ENCODE results near the gene PGAM1. TPM values are rescaled to one million over a fixed set of nuclear protein-coding genes. Genes with fewer than 3 reads are reported as not detected.

Gene PGAM1
- total RNA-seq, 1 experiment from 2014 or later: 497 TPM

DNA sequence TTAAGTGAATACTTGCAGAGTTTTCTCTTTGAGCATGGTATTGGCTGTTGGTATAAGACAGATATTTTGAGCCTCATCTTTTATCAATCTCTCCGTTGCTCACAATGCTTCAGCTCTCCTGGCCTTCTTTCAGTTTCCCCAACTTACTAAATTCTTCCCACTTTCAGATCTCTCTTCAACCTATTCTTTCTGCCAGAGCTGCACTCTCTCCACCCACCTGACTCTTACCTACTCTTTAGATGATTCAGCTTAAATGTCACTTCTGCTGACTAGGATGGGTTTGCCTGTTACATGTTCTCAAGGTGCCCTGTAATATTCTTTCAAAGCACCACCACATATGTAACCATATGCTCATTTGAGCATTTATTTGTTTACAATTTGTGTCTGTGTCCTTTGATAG, 18.2 kb downstream of the PGAM1 start:
- no peaks in the 10 kb centered on the region for H3K9me2 ChIP-seq (ENCODE audit: insufficient read depth)
- no peaks in the 10 kb centered on the region for H3K9me3 ChIP-seq (ENCODE audit: control insufficient read depth in 1 of 2, insufficient read depth in 1 of 2, low read depth in 1 of 2, low read length in 2 of 2)
- no peak overlapping the region for H3K27ac ChIP-seq (ENCODE audit: low read depth, low read length)
- intact Hi-C loops (cut with micrococcal nuclease): no loop called here
- H3K4me1 ChIP-seq (ENCODE audit: control insufficient read depth in 1 of 2, insufficient read depth in 2 of 2, low read length in 2 of 2): peaks cover 10 to 21% of the 10 kb centered on the region in 2 experiments
- ATAC-seq (no peak), DNase-seq (ENCODE audit: low read depth, low spot score) (no peak)
- H3K4me3 ChIP-seq (replicated peaks in 1 of 2; ENCODE audit: low read depth in 1 of 2, low read length in 2 of 2): no peak overlapping the region; a peak in 1 of 4 replicates
- H2AFZ ChIP-seq (ENCODE audit: low read depth, low read length, poor library complexity, severe bottlenecking): no peak overlapping the region
- H3K36me3 ChIP-seq (ENCODE audit: control insufficient read depth in 1 of 2, insufficient read depth in 2 of 2, low read length in 2 of 2): peaks cover 0 to 8% of the 10 kb centered on the region in 2 experiments; a peak in 1 of 4 replicates
- no peaks in the 10 kb centered on the region for H3K27me3 ChIP-seq (ENCODE audit: insufficient read depth, low read length)
- no TSS peak for BruUV-seq (replicated peaks)
- ChIA-PET RAD21 (ENCODE audit: low non-redundant PET in 1 of 2, low total read pairs in 2 of 2, uncharacterized antibody in 2 of 2, unreplicated experiment in 2 of 2) (no interaction called here), POLR2A (no interaction called here), CTCF (no interaction called here)
- H3K79me2 ChIP-seq (ENCODE audit: insufficient read depth, low read length): peaks cover 53% of the 10 kb centered on the region
- TF ChIP-seq CBX3 (IDR thresholded peaks at IDR 0.05; ENCODE audit: low read depth) (no peak), EZH2 (IDR thresholded peaks at IDR 0.05) (no peak), SP1 (IDR thresholded peaks at IDR 0.05; ENCODE audit: low read depth) (no peak)
- TF ChIP-seq, protein P1, sequence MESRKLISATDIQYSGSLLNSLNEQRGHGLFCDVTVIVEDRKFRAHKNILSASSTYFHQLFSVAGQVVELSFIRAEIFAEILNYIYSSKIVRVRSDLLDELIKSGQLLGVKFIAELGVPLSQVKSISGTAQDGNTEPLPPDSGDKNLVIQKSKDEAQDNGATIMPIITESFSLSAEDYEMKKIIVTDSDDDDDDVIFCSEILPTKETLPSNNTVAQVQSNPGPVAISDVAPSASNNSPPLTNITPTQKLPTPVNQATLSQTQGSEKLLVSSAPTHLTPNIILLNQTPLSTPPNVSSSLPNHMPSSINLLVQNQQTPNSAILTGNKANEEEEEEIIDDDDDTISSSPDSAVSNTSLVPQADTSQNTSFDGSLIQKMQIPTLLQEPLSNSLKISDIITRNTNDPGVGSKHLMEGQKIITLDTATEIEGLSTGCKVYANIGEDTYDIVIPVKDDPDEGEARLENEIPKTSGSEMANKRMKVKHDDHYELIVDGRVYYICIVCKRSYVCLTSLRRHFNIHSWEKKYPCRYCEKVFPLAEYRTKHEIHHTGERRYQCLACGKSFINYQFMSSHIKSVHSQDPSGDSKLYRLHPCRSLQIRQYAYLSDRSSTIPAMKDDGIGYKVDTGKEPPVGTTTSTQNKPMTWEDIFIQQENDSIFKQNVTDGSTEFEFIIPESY (IDR thresholded peaks at IDR 0.05; ENCODE audit: extremely low read depth, insufficient replicate concordance, low read length): no peak
- H3K9ac ChIP-seq (ENCODE audit: low read length): no peak overlapping the region
- H3K4me2 ChIP-seq (ENCODE audit: low read length): peak overlapping the region; percentile 87
- H4K20me1 ChIP-seq (ENCODE audit: insufficient read depth): no peaks in the 10 kb centered on the region

DNA sequence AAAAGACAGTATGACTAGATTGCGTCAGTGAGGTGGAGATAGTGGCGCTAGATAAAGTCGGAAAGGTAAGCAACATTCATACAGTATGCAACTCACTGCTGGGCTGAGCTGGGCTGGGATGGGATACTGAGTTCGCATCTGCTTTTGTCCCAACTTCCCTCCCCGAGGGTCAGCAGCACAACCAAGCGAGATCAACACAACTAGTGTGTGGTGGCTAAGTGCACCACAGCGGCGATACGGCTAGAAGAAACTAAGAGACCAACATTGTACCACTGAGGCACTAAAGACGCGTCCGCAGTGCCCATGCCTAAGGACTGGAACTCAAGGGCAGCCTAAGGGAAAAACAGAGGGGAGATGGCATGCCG, 19.3 kb downstream of the PGAM1 start:
- no peak for DNase-seq (ENCODE audit: low read depth, low spot score)
- intact Hi-C loops (cut with micrococcal nuclease): loop anchor here (5.0 kb wide), 1 partner anchor 52 kb away; the partner anchor contains the start of genes MMS19 and UBTD1
- BruUV-seq (replicated peaks): TSS peak; percentile 69
- H3K9ac ChIP-seq (ENCODE audit: low read length): peak overlapping the region; percentile 79
- ChIA-PET CTCF (no interaction called here), RAD21 (ENCODE audit: low non-redundant PET in 1 of 2, low total read pairs in 2 of 2, uncharacterized antibody in 2 of 2, unreplicated experiment in 2 of 2) (no interaction called here), POLR2A (no interaction called here)
- ATAC-seq: peak; percentile 6
- peak overlapping the region; percentile 42 for H2AFZ ChIP-seq (ENCODE audit: low read depth, low read length, poor library complexity, severe bottlenecking)
- peak overlapping the region; percentile 88 to 90 for H3K4me3 ChIP-seq (replicated peaks in 1 of 2; ENCODE audit: low read depth in 1 of 2, low read length in 2 of 2)
- peaks cover 10 to 21% of the 10 kb centered on the region in 2 experiments for H3K4me1 ChIP-seq (ENCODE audit: control insufficient read depth in 1 of 2, insufficient read depth in 2 of 2, low read length in 2 of 2)
- H3K4me2 ChIP-seq (ENCODE audit: low read length): peak overlapping the region; percentile 87
- no peaks in the 10 kb centered on the region for H3K9me2 ChIP-seq (ENCODE audit: insufficient read depth)
- H4K20me1 ChIP-seq (ENCODE audit: insufficient read depth): no peaks in the 10 kb centered on the region
- H3K79me2 ChIP-seq (ENCODE audit: insufficient read depth, low read length): peaks cover 59% of the 10 kb centered on the region
- H3K27ac ChIP-seq (ENCODE audit: low read depth, low read length): peak overlapping the region; percentile 44
- H3K36me3 ChIP-seq (ENCODE audit: control insufficient read depth in 1 of 2, insufficient read depth in 2 of 2, low read length in 2 of 2): 0 out of 4 replicates have a peak, but pooled peaks cover 0 to 5% of the 10 kb centered on the region in 2 experiments
- H3K27me3 ChIP-seq (ENCODE audit: insufficient read depth, low read length): no peaks in the 10 kb centered on the region
- no peaks in the 10 kb centered on the region for H3K9me3 ChIP-seq (ENCODE audit: control insufficient read depth in 1 of 2, insufficient read depth in 1 of 2, low read depth in 1 of 2, low read length in 2 of 2)
- TF ChIP-seq, protein P1 (IDR thresholded peaks at IDR 0.05; ENCODE audit: extremely low read depth, insufficient replicate concordance, low read length): no peak
- TF ChIP-seq EGR1 (IDR thresholded peaks at IDR 0.05; ENCODE audit: low read depth) (no peak), SRF (IDR thresholded peaks at IDR 0.05; ENCODE audit: low read depth) (no peak), EZH2phosphoT487 (IDR thresholded peaks at IDR 0.05; ENCODE audit: borderline replicate concordance) (no peak), ELF1 (IDR thresholded peaks at IDR 0.05; ENCODE audit: borderline replicate concordance, low read depth) (no peak), CBX3 (IDR thresholded peaks at IDR 0.05; ENCODE audit: low read depth) (no peak), JUND (IDR thresholded peaks at IDR 0.05) (no peak), EZH2 (IDR thresholded peaks at IDR 0.05) (no peak), TCF7L2 (IDR thresholded peaks at IDR 0.05; ENCODE audit: borderline replicate concordance, extremely low read depth, insufficient read depth, insufficient read length) (no peak), ZNF274 (IDR thresholded peaks at IDR 0.05; ENCODE audit: low read depth, low read length) (no peak), SP1 (IDR thresholded peaks at IDR 0.05; ENCODE audit: low read depth) (no peak), YY1 (IDR thresholded peaks at IDR 0.05; ENCODE audit: extremely low read depth, insufficient replicate concordance, low read depth, low read length) (no peak)
- TF ChIP-seq, protein P2, sequence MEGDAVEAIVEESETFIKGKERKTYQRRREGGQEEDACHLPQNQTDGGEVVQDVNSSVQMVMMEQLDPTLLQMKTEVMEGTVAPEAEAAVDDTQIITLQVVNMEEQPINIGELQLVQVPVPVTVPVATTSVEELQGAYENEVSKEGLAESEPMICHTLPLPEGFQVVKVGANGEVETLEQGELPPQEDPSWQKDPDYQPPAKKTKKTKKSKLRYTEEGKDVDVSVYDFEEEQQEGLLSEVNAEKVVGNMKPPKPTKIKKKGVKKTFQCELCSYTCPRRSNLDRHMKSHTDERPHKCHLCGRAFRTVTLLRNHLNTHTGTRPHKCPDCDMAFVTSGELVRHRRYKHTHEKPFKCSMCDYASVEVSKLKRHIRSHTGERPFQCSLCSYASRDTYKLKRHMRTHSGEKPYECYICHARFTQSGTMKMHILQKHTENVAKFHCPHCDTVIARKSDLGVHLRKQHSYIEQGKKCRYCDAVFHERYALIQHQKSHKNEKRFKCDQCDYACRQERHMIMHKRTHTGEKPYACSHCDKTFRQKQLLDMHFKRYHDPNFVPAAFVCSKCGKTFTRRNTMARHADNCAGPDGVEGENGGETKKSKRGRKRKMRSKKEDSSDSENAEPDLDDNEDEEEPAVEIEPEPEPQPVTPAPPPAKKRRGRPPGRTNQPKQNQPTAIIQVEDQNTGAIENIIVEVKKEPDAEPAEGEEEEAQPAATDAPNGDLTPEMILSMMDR (IDR thresholded peaks at IDR 0.05 in 2 of 3, conservative IDR thresholded peaks at IDR 0.05 in 1 of 3; ENCODE audit: borderline replicate concordance in 1 of 3, insufficient read depth in 1 of 3, low read depth in 2 of 3, low read length in 2 of 3): no peak
